HG02588 (cell line): ENCODE results near the gene TPSB2.
"Not testable (repeated sequence)": the region's sequence is repeated elsewhere in the genome, so short reads cannot be mapped to it uniquely, and the experiment has no call there.

ENCODE experiments used
- ATAC-seq: cut with Tn5 transposase; IDR thresholded peaks from one replicate; pipeline ENCODE4 v1.9.1; 2021; ENCODE audit warnings: mild to moderate bottlenecking, moderate library complexity; ENCODE audit not compliant: unreplicated experiment

Gene TPSB2

GRCh38 chr16:1262210-1262845 is 32.3 kb upstream of the TPSB2 start:
- ATAC-seq, result no peak

GRCh38 chr16:1261131-1261892 is 31.3 kb upstream of the TPSB2 start:
- no peak for ATAC-seq

GRCh38 chr16:1260101-1260680 is 30.2 kb upstream of the TPSB2 start:
- no peak for ATAC-seq

- no peak for ATAC-seq
Observed at GRCh38 chr16:1259760-1260068, 29.7 kb upstream of the TPSB2 start.

GRCh38 chr16:1258906-1259759 is 29.1 kb upstream of the TPSB2 start:
- ATAC-seq, result no peak

- ATAC-seq, result no peak
Observed at GRCh38 chr16:1258225-1258600, 28.2 kb upstream of the TPSB2 start.

- ATAC-seq, result no peak
Observed at GRCh38 chr16:1257561-1258224, 27.7 kb upstream of the TPSB2 start.

- ATAC-seq, result no peak
Observed at GRCh38 chr16:1256874-1257322, 26.9 kb upstream of the TPSB2 start.

- not testable (repeated sequence) for ATAC-seq
Observed at GRCh38 chr16:1256296-1256873, 26.4 kb upstream of the TPSB2 start.

- ATAC-seq, result not testable (repeated sequence)
Observed at GRCh38 chr16:1255276-1256122, 25.5 kb upstream of the TPSB2 start, which contains the start of gene TPSD1. TSS of gene TPSD1 (plus strand) at chr16:1256069. CDS start at chr16:1256281, 212 bp downstream.

- not testable (repeated sequence) for ATAC-seq
Observed at GRCh38 chr16:1254821-1255220, 24.8 kb upstream of the TPSB2 start.

- ATAC-seq, result not testable (repeated sequence)
Observed at GRCh38 chr16:1253701-1254364, 23.8 kb upstream of the TPSB2 start.

GRCh38 chr16:1249031-1249755 is 19.2 kb upstream of the TPSB2 start:
- ATAC-seq, result not testable (repeated sequence)

- ATAC-seq, result not testable (repeated sequence)
Observed at GRCh38 chr16:1247903-1248537, 18.0 kb upstream of the TPSB2 start.

GRCh38 chr16:1245452-1246020 is 15.6 kb upstream of the TPSB2 start:
- no peak for ATAC-seq

- no peak for ATAC-seq
Observed at GRCh38 chr16:1244881-1245280, 14.9 kb upstream of the TPSB2 start.
